ENCODE data around the gene SLIT3.

The SLIT3 gene

GRCh38 chr5:168668078-168668477 lies 632.9 kb downstream of the SLIT3 start:
- ChIA-PET POLR2A (no interaction called here), CTCF (no interaction called here)
- DNase-seq (ENCODE audit: extremely low spot score) = no peak
- TF ChIP-seq ARNT (IDR thresholded peaks at IDR 0.05) (no peak), FOXA1 (IDR thresholded peaks at IDR 0.05) (no peak), SP1 (IDR thresholded peaks at IDR 0.05) (no peak), TARDBP (IDR thresholded peaks at IDR 0.05) (no peak), BHLHE40 (IDR thresholded peaks at IDR 0.05; ENCODE audit: borderline replicate concordance) (no peak), CTBP1 (IDR thresholded peaks at IDR 0.05; ENCODE audit: borderline replicate concordance) (no peak), SUZ12 (IDR thresholded peaks at IDR 0.05) (no peak), ELF4 (IDR thresholded peaks at IDR 0.05) (no peak), ZNF384 (IDR thresholded peaks at IDR 0.05) (no peak), L3MBTL2 (conservative IDR thresholded peaks at IDR 0.05) (no peak), LEF1 (IDR thresholded peaks at IDR 0.05; ENCODE audit: borderline replicate concordance) (no peak), FOXK2 (IDR thresholded peaks at IDR 0.05) (no peak)

DNA sequence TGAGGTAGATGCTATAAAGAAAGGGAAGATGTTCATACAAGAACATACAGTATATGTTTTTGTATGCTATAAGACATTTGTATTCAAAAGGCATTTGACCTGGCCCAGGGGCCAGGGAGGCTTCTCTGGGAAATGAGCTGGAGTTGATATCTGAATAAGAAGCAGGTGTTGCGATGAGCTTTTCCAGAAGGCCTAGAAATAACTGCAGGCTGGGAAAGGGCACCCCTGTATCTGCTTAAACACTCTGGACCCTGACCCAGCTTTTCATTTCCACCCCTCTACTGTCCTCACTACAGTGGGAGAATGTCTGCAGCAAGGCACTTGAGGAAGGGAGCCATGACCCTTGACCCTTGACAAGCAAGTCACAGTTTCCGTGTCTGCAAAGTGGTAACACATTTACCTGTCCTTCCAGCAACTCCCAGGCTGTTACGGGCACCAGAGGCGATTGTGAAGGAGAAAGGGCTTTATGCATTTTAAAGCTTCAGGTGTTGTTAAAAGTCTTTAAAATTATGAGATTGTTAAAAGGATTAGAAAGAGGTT lies 633.6 kb downstream of the SLIT3 start:
- CTCF ChIA-PET = no interaction called here

GRCh38 chr5:168666356-168666755 lies 634.6 kb downstream of the SLIT3 start:
- ChIA-PET POLR2A (no interaction called here), CTCF (interaction anchor here (1.0 kb wide), 1 partner anchor 10 kb away, joined by 3 read pairs; no protein-coding TSS in a partner anchor)
- TF ChIP-seq FOXA1 (IDR thresholded peaks at IDR 0.05) = no peak
- no peak for DNase-seq (ENCODE audit: extremely low spot score)

More for the DNA sequence above, 633.6 kb downstream of the SLIT3 start:
- POLR2A ChIA-PET = no interaction called here
- no peak for TF ChIP-seq HDGF (IDR thresholded peaks at IDR 0.05; ENCODE audit: borderline replicate concordance)
- no peak for TF ChIP-seq LEF1 (IDR thresholded peaks at IDR 0.05; ENCODE audit: borderline replicate concordance)
- no peak for TF ChIP-seq CTBP1 (IDR thresholded peaks at IDR 0.05; ENCODE audit: borderline replicate concordance)
- no peak for TF ChIP-seq ARNT (IDR thresholded peaks at IDR 0.05)
- TF ChIP-seq FOXM1 (IDR thresholded peaks at IDR 0.05; ENCODE audit: borderline replicate concordance) = no peak
- TF ChIP-seq SUZ12 (IDR thresholded peaks at IDR 0.05) = no peak
- TF ChIP-seq NFRKB (IDR thresholded peaks at IDR 0.05) = no peak
- no peak for TF ChIP-seq PKNOX1 (IDR thresholded peaks at IDR 0.05)
- no peak for TF ChIP-seq TARDBP (IDR thresholded peaks at IDR 0.05)
- TF ChIP-seq FOXA1 (IDR thresholded peaks at IDR 0.05) = no peak
- TF ChIP-seq ZNF384 (IDR thresholded peaks at IDR 0.05) = no peak
- no peak for TF ChIP-seq SP1 (IDR thresholded peaks at IDR 0.05)
- TF ChIP-seq FOXK2 (IDR thresholded peaks at IDR 0.05) = no peak
- TF ChIP-seq L3MBTL2 (conservative IDR thresholded peaks at IDR 0.05) = no peak
- no peak for TF ChIP-seq BHLHE40 (IDR thresholded peaks at IDR 0.05; ENCODE audit: borderline replicate concordance)
- TF ChIP-seq ELF4 (IDR thresholded peaks at IDR 0.05) = no peak
- no peak for DNase-seq (ENCODE audit: extremely low spot score)

GRCh38 chr5:168663276-168664004 lies 637.5 kb downstream of the SLIT3 start:
- DNase-seq (ENCODE audit: extremely low spot score) = no peak
- ChIA-PET POLR2A (no interaction called here), CTCF (no interaction called here)
- TF ChIP-seq FOXA1 (IDR thresholded peaks at IDR 0.05) (no peak), SUZ12 (IDR thresholded peaks at IDR 0.05) (no peak), BHLHE40 (IDR thresholded peaks at IDR 0.05; ENCODE audit: borderline replicate concordance) (no peak), HDGF (IDR thresholded peaks at IDR 0.05; ENCODE audit: borderline replicate concordance) (no peak), FOXK2 (IDR thresholded peaks at IDR 0.05) (no peak), TARDBP (IDR thresholded peaks at IDR 0.05) (no peak), CTBP1 (IDR thresholded peaks at IDR 0.05; ENCODE audit: borderline replicate concordance) (no peak), ZNF384 (IDR thresholded peaks at IDR 0.05) (no peak), NFRKB (IDR thresholded peaks at IDR 0.05) (no peak), PKNOX1 (IDR thresholded peaks at IDR 0.05) (no peak), L3MBTL2 (conservative IDR thresholded peaks at IDR 0.05) (no peak), ELF4 (IDR thresholded peaks at IDR 0.05) (no peak), FOXM1 (IDR thresholded peaks at IDR 0.05; ENCODE audit: borderline replicate concordance) (no peak), SP1 (IDR thresholded peaks at IDR 0.05) (no peak)

DNA sequence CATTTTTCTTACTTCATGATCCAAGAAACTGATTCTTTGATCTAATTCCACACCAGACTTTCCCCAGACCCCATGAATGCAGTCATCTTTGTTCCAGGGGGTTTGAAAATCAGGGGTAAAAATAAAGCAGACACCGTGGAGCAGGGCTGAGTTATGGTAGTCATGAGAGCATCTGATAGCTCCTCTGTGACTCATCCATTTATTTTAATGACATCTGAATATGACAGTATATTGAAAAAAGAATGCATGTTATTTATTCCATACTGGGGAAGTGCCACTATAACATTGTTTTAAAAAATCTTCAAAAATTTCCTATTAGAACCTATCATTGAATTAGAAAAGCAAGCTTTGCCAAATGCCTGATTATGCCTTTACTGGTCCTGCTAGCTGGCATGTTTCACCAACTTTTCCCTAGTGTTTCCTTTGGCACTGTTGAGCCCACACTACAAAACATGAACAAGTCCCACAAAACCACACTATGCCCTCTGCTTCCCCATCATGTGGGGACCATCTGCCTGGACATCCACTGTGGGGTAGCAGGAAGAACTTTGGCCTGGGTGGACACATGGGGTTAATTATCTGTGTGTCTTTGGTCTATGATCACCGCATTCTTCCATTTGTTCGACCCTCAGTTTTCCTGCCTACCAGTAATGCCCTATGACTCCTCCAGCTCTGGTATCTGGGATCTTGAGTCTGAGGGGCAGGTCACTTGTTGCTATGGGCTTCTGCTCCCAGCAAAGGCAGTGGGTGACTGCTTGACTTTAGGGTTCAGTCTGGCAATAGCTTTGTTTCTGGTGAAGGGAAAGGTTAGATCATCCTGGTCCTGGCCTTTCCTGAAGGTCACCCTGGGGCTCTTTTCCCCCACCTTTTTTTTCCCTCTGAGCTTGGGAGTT lies 639.1 kb downstream of the SLIT3 start:
- no peak for DNase-seq (ENCODE audit: extremely low spot score)
- no peak for TF ChIP-seq PKNOX1 (IDR thresholded peaks at IDR 0.05)
- no peak for TF ChIP-seq LEF1 (IDR thresholded peaks at IDR 0.05; ENCODE audit: borderline replicate concordance)
- no peak for TF ChIP-seq FOXK2 (IDR thresholded peaks at IDR 0.05)
- TF ChIP-seq SP1 (IDR thresholded peaks at IDR 0.05) = no peak
- TF ChIP-seq FOXA1 (IDR thresholded peaks at IDR 0.05) = no peak
- TF ChIP-seq SUZ12 (IDR thresholded peaks at IDR 0.05) = no peak
- TF ChIP-seq NFRKB (IDR thresholded peaks at IDR 0.05) = no peak
- no peak for TF ChIP-seq ARNT (IDR thresholded peaks at IDR 0.05)
- ChIA-PET CTCF (interaction anchor here (0.6 kb wide), 1 partner anchor 11 kb away, joined by 4 read pairs; no protein-coding TSS in a partner anchor), POLR2A (no interaction called here)

DNA sequence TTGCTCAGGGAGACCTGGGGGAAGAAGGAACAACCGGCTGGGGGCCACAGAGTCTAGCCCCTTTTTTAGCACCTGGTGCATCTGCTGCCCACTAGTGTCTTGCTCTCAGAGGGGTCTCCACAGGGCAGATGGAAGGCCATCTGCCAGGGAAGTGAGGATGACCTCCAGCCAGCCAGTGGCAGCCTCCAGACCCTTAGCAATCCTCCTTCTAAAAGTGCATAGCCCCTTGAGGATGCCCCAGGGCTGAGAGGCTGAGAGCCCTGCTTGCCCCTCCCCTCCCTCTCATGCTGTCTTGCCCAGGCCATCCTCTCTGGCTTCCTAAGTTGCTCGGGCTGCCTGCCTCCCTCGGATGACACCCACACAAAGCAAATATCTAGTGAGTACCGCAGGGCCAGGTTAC lies 640.2 kb downstream of the SLIT3 start:
- DNase-seq (ENCODE audit: extremely low spot score) = no peak
- ChIA-PET POLR2A (no interaction called here), CTCF (no interaction called here)
- no peak for TF ChIP-seq SUZ12 (IDR thresholded peaks at IDR 0.05)
- no peak for TF ChIP-seq L3MBTL2 (conservative IDR thresholded peaks at IDR 0.05)
- TF ChIP-seq ARNT (IDR thresholded peaks at IDR 0.05) = no peak
- no peak for TF ChIP-seq ELF4 (IDR thresholded peaks at IDR 0.05)
- TF ChIP-seq FOXK2 (IDR thresholded peaks at IDR 0.05) = no peak
- TF ChIP-seq ZNF384 (IDR thresholded peaks at IDR 0.05) = no peak
- TF ChIP-seq TARDBP (IDR thresholded peaks at IDR 0.05) = no peak
- TF ChIP-seq BHLHE40 (IDR thresholded peaks at IDR 0.05; ENCODE audit: borderline replicate concordance) = no peak
- TF ChIP-seq CTBP1 (IDR thresholded peaks at IDR 0.05; ENCODE audit: borderline replicate concordance) = no peak
- no peak for TF ChIP-seq NFRKB (IDR thresholded peaks at IDR 0.05)
- no peak for TF ChIP-seq FOXA1 (IDR thresholded peaks at IDR 0.05)
- TF ChIP-seq LEF1 (IDR thresholded peaks at IDR 0.05; ENCODE audit: borderline replicate concordance) = no peak
- no peak for TF ChIP-seq FOXM1 (IDR thresholded peaks at IDR 0.05; ENCODE audit: borderline replicate concordance)
- TF ChIP-seq SP1 (IDR thresholded peaks at IDR 0.05) = no peak
- TF ChIP-seq PKNOX1 (IDR thresholded peaks at IDR 0.05) = no peak
- no peak for TF ChIP-seq HDGF (IDR thresholded peaks at IDR 0.05; ENCODE audit: borderline replicate concordance)
